H9 (cell line): ENCODE results near the gene KLHDC10. TPM values are rescaled to one million over a fixed set of nuclear protein-coding genes. Genes with fewer than 3 reads are reported as not detected.

ENCODE experiments used
- DNase-seq: peaks from one replicate; pipeline ENCODE4 v3.0.0-alpha.2; 2017
- H2AFZ ChIP-seq: one replicate; pipeline ENCODE4 v1.6.1; 2013; ENCODE audit warnings: mild to moderate bottlenecking, low read length, control low read depth, moderate library complexity
- H2AK5ac ChIP-seq: 2 replicates; pipeline ENCODE4 v1.6.1; 2013; ENCODE audit warnings: low read length, control low read depth, mixed read lengths; ENCODE audit not compliant: insufficient read length
- H2BK120ac ChIP-seq: one replicate; pipeline ENCODE4 v1.6.1; 2013; ENCODE audit warnings: low read depth, mild to moderate bottlenecking, low read length, control low read depth, inconsistent platforms; ENCODE audit not compliant: poor library complexity, severe bottlenecking
- H2BK12ac ChIP-seq: 2 replicates; pipeline ENCODE4 v1.6.1; 2013; ENCODE audit warnings: low read length, control low read depth, mixed read lengths, low read depth; ENCODE audit not compliant: insufficient read length
- H2BK15ac ChIP-seq: 2 replicates; pipeline ENCODE4 v1.6.1; 2013; ENCODE audit warnings: low read depth, low read length, control low read depth
- H2BK20ac ChIP-seq: one replicate; pipeline ENCODE4 v1.6.1; 2013; ENCODE audit warnings: low read depth, mild to moderate bottlenecking, low read length, control low read depth, inconsistent platforms; ENCODE audit not compliant: poor library complexity, severe bottlenecking
- H2BK5ac ChIP-seq: 2 replicates; pipeline ENCODE4 v1.6.1; 2013; ENCODE audit warnings: low read length, control low read depth, mixed read lengths; ENCODE audit not compliant: insufficient read length
- H3K14ac ChIP-seq: 2 replicates; pipeline ENCODE4 v1.6.1; 2013; ENCODE audit warnings: low read length, control low read depth; ENCODE audit not compliant: insufficient read depth
- H3K18ac ChIP-seq: 2 replicates; pipeline ENCODE4 v1.6.1; 2013; ENCODE audit warnings: low read depth, mild to moderate bottlenecking, mixed read lengths, low read length, control low read depth; ENCODE audit not compliant: insufficient read length
- H3K23ac ChIP-seq: 2 replicates; pipeline ENCODE4 v1.6.1; 2013; ENCODE audit warnings: low read length, control low read depth, mixed read lengths, low read depth; ENCODE audit not compliant: insufficient read length
- H3K23me2 ChIP-seq: 2 replicates; pipeline ENCODE4 v1.6.1; 2013; ENCODE audit warnings: low read depth, mild to moderate bottlenecking, mixed read lengths, low read length, control low read depth; ENCODE audit not compliant: insufficient read length, poor library complexity, severe bottlenecking
- H3K27ac ChIP-seq: 2 replicates; pipeline ENCODE4 v1.5.1; 2013; ENCODE audit warnings: low read length, control low read depth, mixed read lengths, low read depth; ENCODE audit not compliant: insufficient read length
- H3K27me3 ChIP-seq: 2 replicates; pipeline ENCODE4 v1.6.1; 2013; ENCODE audit warnings: low read length, control low read depth, inconsistent platforms; ENCODE audit not compliant: insufficient read depth
- H3K4ac ChIP-seq: 2 replicates; pipeline ENCODE4 v1.6.1; 2013; ENCODE audit warnings: low read depth, mild to moderate bottlenecking, control low read depth, inconsistent platforms, low read length, moderate library complexity
- H3K4me1 ChIP-seq: 2 replicates; pipeline ENCODE4 v1.6.1; 2013; ENCODE audit warnings: low read length, control low read depth, inconsistent platforms; ENCODE audit not compliant: insufficient read depth
- H3K4me2 ChIP-seq: 2 replicates; pipeline ENCODE4 v1.6.1; 2013; ENCODE audit warnings: low read length, control low read depth, mixed read lengths; ENCODE audit not compliant: insufficient read length, insufficient read depth
- H3K56ac ChIP-seq: 2 replicates; pipeline ENCODE4 v1.6.1; 2013; ENCODE audit warnings: low read depth, mild to moderate bottlenecking, mixed read lengths, low read length, control low read depth; ENCODE audit not compliant: insufficient read length
- H3K79me1 ChIP-seq: 2 replicates; pipeline ENCODE4 v1.6.1; 2013; ENCODE audit warnings: low read depth, mild to moderate bottlenecking, moderate library complexity, low read length, control low read depth, inconsistent platforms; ENCODE audit not compliant: insufficient read depth, poor library complexity, severe bottlenecking
- H3K79me2 ChIP-seq: 2 replicates; pipeline ENCODE4 v1.6.1; 2013; ENCODE audit warnings: low read length, control low read depth, inconsistent platforms; ENCODE audit not compliant: insufficient read depth
- H3K9ac ChIP-seq: 2 replicates; pipeline ENCODE4 v1.6.1; 2013; ENCODE audit warnings: low read length, control low read depth, mixed read lengths; ENCODE audit not compliant: insufficient read length; ENCODE audit errors: extremely low read depth
- H3K9me3 ChIP-seq: one replicate; pipeline ENCODE4 v1.6.1; 2013; ENCODE audit warnings: low read depth, low read length, inconsistent platforms; ENCODE audit not compliant: control insufficient read depth
- H3T11ph ChIP-seq: one replicate; pipeline ENCODE4 v1.6.1; 2013; ENCODE audit warnings: mild to moderate bottlenecking, low read length, control low read depth, inconsistent platforms
- H4K20me1 ChIP-seq: one replicate; pipeline ENCODE4 v1.6.1; 2013; ENCODE audit not compliant: control insufficient read depth, insufficient read length, insufficient read depth
- H4K5ac ChIP-seq: 2 replicates; pipeline ENCODE4 v1.6.1; 2013; ENCODE audit warnings: low read depth, mild to moderate bottlenecking, mixed read lengths, low read length, control low read depth; ENCODE audit not compliant: insufficient read length
- H4K8ac ChIP-seq: replicated peaks from 2 replicates; pipeline ENCODE4 v1.6.1; 2013; ENCODE audit warnings: low read length, control low read depth, mixed read lengths, low read depth; ENCODE audit not compliant: insufficient read length
- H4K91ac ChIP-seq: 2 replicates; pipeline ENCODE4 v1.6.1; 2013; ENCODE audit warnings: low read depth, mild to moderate bottlenecking, moderate library complexity, mixed read lengths, low read length, control low read depth; ENCODE audit not compliant: insufficient read length
- H3K27ac Mint-ChIP-seq, 3 experiments: 2 replicates in 2 of 3; 3 replicates in 1 of 3; pipeline ENCODE4 v1.8.0; 2020 to 2021; ENCODE audit warnings: mixed read lengths in 3 of 3, mild to moderate bottlenecking in 1 of 3, moderate library complexity in 1 of 3
- H3K27me3 Mint-ChIP-seq: 2 replicates; pipeline ENCODE4 v1.8.0; 2021; ENCODE audit warnings: low read depth, mild to moderate bottlenecking, moderate library complexity, mixed read lengths
- H3K36me3 Mint-ChIP-seq, 3 experiments: 2 replicates in 2 of 3; 3 replicates in 1 of 3; pipeline ENCODE4 v1.8.0; 2020 to 2021; ENCODE audit warnings: low read depth in 3 of 3, mixed read lengths in 3 of 3; ENCODE audit not compliant: insufficient read depth in 1 of 3
- H3K4me1 Mint-ChIP-seq, 2 experiments: 2 replicates each; pipeline ENCODE4 v1.8.0; 2020; ENCODE audit warnings: mixed read lengths in 2 of 2
- H3K4me3 Mint-ChIP-seq, 2 experiments: 2 replicates in 1 of 2; 3 replicates in 1 of 2; pipeline ENCODE4 v1.8.0; 2020 to 2021; ENCODE audit warnings: mild to moderate bottlenecking in 2 of 2, mixed read lengths in 2 of 2, moderate library complexity in 1 of 2
- H3K9me3 Mint-ChIP-seq, 2 experiments: 2 replicates in 1 of 2; 3 replicates in 1 of 2; pipeline ENCODE4 v1.8.0; 2020; ENCODE audit warnings: mild to moderate bottlenecking in 2 of 2, mixed read lengths in 2 of 2, moderate library complexity in 1 of 2
- WGBS: extraction: QIAGEN DNeasy Blood & Tissue Kit; methylation state at CpG from one replicate; pipeline ENCODE4 v1.1.7; 2013; ENCODE audit warnings: missing lambda C conversion rate, low lambda C conversion rate, mixed read lengths; ENCODE audit not compliant: insufficient read length; ENCODE audit errors: extremely low coverage; 5-methylcytosine and 5-hydroxymethylcytosine counted together
- total RNA-seq: library from RNA; stranded (reverse); gene quantifications from 2 replicates; pipeline ENCODE4 v1.2.1, GENCODE V29; 2021
- TF ChIP-seq, protein P1 (sequence below): fragments of 200-600 bp; sonication (generic); conservative IDR thresholded peaks from 3 replicates; pipeline ENCODE4 v1.8.0; 2021; ENCODE audit warnings: antibody characterized with exemption, mild to moderate bottlenecking

The KLHDC10 gene
- total RNA-seq, 1 experiment from 2014 or later: 17.3 TPM

DNA sequence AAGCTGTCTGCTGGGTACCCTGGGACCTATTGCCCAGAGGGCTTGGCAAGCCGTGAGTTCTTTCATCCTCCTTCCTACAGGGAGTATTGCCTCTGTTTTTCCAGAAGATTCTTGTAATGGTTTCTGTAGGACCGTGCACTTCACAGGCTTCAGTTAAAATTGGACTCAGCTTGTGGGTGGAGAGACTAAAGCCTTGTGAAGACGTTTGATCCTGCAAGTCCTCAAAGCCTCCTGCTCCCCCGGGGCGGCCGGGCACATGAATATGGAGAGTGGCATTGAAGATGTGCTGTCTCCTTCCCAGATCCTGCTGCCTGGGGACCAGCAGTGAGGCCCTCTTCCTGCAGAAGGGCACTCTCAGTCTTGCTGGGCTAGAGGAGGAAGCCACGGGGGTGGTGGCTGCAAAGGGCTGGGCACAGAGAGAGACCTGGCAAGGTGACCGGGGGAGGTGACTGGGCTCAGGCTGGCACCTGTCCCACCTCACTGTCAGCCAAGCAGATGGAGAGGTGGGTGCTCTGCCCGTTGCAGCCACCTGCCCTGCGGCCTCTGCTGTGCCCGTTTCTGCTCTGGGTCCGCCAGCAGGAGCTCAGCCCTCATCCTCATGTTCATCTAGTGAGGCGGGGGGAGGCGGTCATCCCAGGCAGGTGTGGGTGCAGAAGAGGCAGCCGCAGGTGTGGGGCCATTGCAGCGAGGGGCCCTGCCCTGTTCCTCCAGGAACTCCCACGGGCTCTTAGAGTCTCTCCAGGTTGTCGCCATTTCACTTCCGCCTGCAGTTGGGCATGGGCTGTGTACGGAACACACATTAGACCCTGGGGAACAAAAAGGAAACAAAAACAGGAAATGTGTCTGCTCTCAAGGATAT is 79.2 kb downstream of the KLHDC10 start:
- Histone ChIP-seq H3K79me2 (no peaks in the 10 kb centered on the region), H3K14ac (no peak overlapping the region), H4K5ac (no peak overlapping the region)

More for the DNA sequence above, 79.2 kb downstream of the KLHDC10 start:
- Histone ChIP-seq H3K23me2 (no peaks in the 10 kb centered on the region), H2AK5ac (no peak overlapping the region), H4K20me1 (no peaks in the 10 kb centered on the region), H3K27me3 (no peaks in the 10 kb centered on the region), H2BK20ac (no peak overlapping the region), H3K18ac (no peak overlapping the region), H2BK15ac (no peak overlapping the region), H2BK120ac (no peak overlapping the region), H3K23ac (no peak overlapping the region), H2BK12ac (no peak overlapping the region), H4K91ac (no peak overlapping the region), H3K9me3 (no peaks in the 10 kb centered on the region), H3K79me1 (no peaks in the 10 kb centered on the region), H3K4me2 (no peak overlapping the region), H2BK5ac (no peak overlapping the region), H3K4ac (no peak overlapping the region), H3K27ac (no peak overlapping the region), H3T11ph (no peak overlapping the region), H3K56ac (no peak overlapping the region), H3K4me1 (no peaks in the 10 kb centered on the region), H3K9ac (no peak overlapping the region), H2AFZ (no peak overlapping the region), H4K8ac (no peak overlapping the region)
- Mint-ChIP-seq H3K27me3 (peaks cover 1% of the 10 kb centered on the region; the same call in 1 of the 2 replicates), H3K4me1 (peaks cover 3 to 8% of the 10 kb centered on the region in 2 experiments; a peak in 3 of 4 replicates), H3K4me3 (no peak overlapping the region), H3K27ac (no peak overlapping the region), H3K9me3 (no peaks in the 10 kb centered on the region), H3K36me3 (no peaks in the 10 kb centered on the region)
- DNase-seq: no peak
- WGBS: no CpG with 5 or more reads among the region's 20 CpGs
- TF ChIP-seq, protein P1, sequence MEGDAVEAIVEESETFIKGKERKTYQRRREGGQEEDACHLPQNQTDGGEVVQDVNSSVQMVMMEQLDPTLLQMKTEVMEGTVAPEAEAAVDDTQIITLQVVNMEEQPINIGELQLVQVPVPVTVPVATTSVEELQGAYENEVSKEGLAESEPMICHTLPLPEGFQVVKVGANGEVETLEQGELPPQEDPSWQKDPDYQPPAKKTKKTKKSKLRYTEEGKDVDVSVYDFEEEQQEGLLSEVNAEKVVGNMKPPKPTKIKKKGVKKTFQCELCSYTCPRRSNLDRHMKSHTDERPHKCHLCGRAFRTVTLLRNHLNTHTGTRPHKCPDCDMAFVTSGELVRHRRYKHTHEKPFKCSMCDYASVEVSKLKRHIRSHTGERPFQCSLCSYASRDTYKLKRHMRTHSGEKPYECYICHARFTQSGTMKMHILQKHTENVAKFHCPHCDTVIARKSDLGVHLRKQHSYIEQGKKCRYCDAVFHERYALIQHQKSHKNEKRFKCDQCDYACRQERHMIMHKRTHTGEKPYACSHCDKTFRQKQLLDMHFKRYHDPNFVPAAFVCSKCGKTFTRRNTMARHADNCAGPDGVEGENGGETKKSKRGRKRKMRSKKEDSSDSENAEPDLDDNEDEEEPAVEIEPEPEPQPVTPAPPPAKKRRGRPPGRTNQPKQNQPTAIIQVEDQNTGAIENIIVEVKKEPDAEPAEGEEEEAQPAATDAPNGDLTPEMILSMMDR: no peak
